Gastrocnemius medialis (tissue), 4 donors: Measurements from ENCODE around the gene SATB2. TPM values are rescaled to one million over a fixed set of nuclear protein-coding genes. Genes with fewer than 3 reads are reported as not detected.

Experiments used
- ATAC-seq, 2 donors: fragments of 150-250 bp; one replicate each; pipeline ENCODE4 v1.9.1; 2016
- DNase-seq, 2 donors: peaks; one replicate each; pipeline ENCODE4 v3.0.0-alpha.2; 2019
- H3K27ac ChIP-seq, 4 donors: fragments of 200-600 bp; sonication (generic); 1 replicate in 1 of 4; 2 replicates in 3 of 4; pipeline ENCODE4 v1.5.1; 2016 to 2018; ENCODE audit warnings: mild to moderate bottlenecking in 2 of 4, moderate library complexity in 1 of 4
- H3K27me3 ChIP-seq, 3 donors: fragments of 200-600 bp; sonication (generic) in 2 of 3; 1 replicate in 1 of 3; 2 replicates in 2 of 3; pipeline versions ENCODE4 v1.5.1 to v1.6.0; 2016 to 2019; ENCODE audit warnings: mild to moderate bottlenecking in 1 of 3, moderate library complexity in 1 of 3
- H3K36me3 ChIP-seq, 2 donors: fragments of 200-600 bp; sonication (generic) in 1 of 2; one replicate each; pipeline ENCODE4 v1.5.1; 2017 to 2018
- H3K4me1 ChIP-seq, 2 donors: fragments of 200-600 bp; sonication (generic) in 1 of 2; one replicate each; pipeline ENCODE4 v1.5.1; 2016 to 2017; ENCODE audit warnings: mild to moderate bottlenecking in 2 of 2
- H3K4me3 ChIP-seq, 4 donors: fragments of 200-600 bp; sonication (generic) in 3 of 4; 1 replicate in 1 of 4; 2 replicates in 3 of 4; pipeline ENCODE4 v1.5.1; 2016 to 2019; ENCODE audit warnings: mild to moderate bottlenecking in 2 of 4
- H3K9me3 ChIP-seq, 3 donors: fragments of 200-600 bp; sonication (generic) in 2 of 3; 1 replicate in 1 of 3; 2 replicates in 2 of 3; pipeline ENCODE4 v1.5.1; 2016 to 2019
- POLR2A ChIP-seq, 2 donors: fragments of 450-650 bp; IDR thresholded peaks; one replicate each; pipeline ENCODE4 v1.6.1; 2017; ENCODE audit warnings: antibody characterized with exemption in 2 of 2, mild to moderate bottlenecking in 2 of 2, moderate library complexity in 2 of 2
- in situ Hi-C, 4 donors: fragments of 200-750 bp; cut with MboI; loops; one replicate each; pipeline versions ENCODE4 v1.15.0 to v1.8.0; 2017; ENCODE audit warnings: low sequenced_read_pairs in 4 of 4
- intact Hi-C: fragments of 100-400 bp; cut with DNase I; formaldehyde crosslinking; loops from one replicate; pipeline ENCODE4 v1.15.1; 2023; ENCODE audit warnings: low total_unique reads
- total RNA-seq, 4 donors: library from RNA; depleted of rRNA; stranded (reverse); fragments of >200 nt; gene quantifications; one replicate each; pipeline versions ENCODE4 v1.1.0 to v1.2.3, GENCODE V29; 2016
- TF ChIP-seq, protein P1 (sequence below), 5 experiments: fragments of 450-650 bp in 3 of 5; fragments of 200-600 bp in 2 of 5; sonication (generic) in 2 of 5; IDR thresholded peaks in 4 of 5; conservative IDR thresholded peaks in 1 of 5; 1 replicate in 4 of 5; 2 replicates in 1 of 5; pipeline ENCODE4 v1.5.1; 2016 to 2019; ENCODE audit warnings: antibody characterized with exemption in 5 of 5, mild to moderate bottlenecking in 3 of 5, moderate library complexity in 3 of 5

The SATB2 gene
- total RNA-seq, 4 donors from 2014 or later = 2.0 to 6.4 (median 4.5) TPM

DNA sequence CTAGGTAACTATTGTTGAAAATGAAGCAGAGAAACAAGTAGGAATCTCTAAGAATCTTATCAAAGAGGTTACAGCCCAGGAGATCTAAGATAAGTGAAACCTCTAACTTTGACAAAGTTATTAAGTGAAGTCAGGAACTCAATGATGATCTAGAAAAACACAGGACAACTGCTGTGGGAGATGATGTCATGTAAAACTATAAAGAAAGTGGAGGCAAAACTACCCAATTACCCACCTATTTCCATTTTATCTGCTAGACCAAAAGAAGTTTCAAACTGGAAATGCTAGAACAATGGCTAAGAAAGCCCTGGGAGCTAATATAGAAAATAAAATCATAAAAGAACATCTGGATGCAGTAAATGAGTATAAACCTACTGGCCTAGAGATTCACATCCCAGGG, 50.3 kb downstream of the SATB2 start:
- no peaks in the 10 kb centered on the region for H3K4me1 ChIP-seq
- no peaks in the 10 kb centered on the region for H3K9me3 ChIP-seq
- in situ Hi-C loops = no loop called here
- no peak for DNase-seq
- ATAC-seq = no peak
- H3K27ac ChIP-seq = no peak overlapping the region
- TF ChIP-seq POLR2A (IDR thresholded peaks at IDR 0.05) = no peak
- TF ChIP-seq, protein P1, sequence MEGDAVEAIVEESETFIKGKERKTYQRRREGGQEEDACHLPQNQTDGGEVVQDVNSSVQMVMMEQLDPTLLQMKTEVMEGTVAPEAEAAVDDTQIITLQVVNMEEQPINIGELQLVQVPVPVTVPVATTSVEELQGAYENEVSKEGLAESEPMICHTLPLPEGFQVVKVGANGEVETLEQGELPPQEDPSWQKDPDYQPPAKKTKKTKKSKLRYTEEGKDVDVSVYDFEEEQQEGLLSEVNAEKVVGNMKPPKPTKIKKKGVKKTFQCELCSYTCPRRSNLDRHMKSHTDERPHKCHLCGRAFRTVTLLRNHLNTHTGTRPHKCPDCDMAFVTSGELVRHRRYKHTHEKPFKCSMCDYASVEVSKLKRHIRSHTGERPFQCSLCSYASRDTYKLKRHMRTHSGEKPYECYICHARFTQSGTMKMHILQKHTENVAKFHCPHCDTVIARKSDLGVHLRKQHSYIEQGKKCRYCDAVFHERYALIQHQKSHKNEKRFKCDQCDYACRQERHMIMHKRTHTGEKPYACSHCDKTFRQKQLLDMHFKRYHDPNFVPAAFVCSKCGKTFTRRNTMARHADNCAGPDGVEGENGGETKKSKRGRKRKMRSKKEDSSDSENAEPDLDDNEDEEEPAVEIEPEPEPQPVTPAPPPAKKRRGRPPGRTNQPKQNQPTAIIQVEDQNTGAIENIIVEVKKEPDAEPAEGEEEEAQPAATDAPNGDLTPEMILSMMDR (IDR thresholded peaks at IDR 0.05 in 4 of 5, conservative IDR thresholded peaks at IDR 0.05 in 1 of 5) = no peak
- intact Hi-C loops = no loop called here
- H3K36me3 ChIP-seq = no peaks in the 10 kb centered on the region
- H3K27me3 ChIP-seq = no peaks in the 10 kb centered on the region
- no peak overlapping the region for H3K4me3 ChIP-seq

DNA sequence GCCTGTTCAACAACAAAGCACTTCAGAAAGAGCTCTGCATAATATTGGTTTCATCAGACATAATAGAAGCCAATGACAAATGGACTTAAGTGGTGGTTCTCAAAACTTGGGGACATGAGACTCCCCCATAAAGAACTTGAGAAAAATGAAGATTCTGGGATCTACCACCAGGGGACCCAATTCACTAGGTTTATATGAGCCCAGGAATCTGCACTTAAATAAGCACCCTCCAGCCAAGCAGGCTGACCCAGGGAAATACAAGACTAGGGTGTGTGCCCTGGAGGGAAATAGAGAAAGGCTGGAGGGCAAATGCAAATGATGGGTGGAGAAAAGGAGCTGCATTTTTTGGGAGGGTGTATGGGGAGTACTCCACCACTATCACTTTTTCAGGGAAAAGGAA, 52.5 kb downstream of the SATB2 start:
- TF ChIP-seq, protein P1 (IDR thresholded peaks at IDR 0.05 in 4 of 5, conservative IDR thresholded peaks at IDR 0.05 in 1 of 5) = peak in 1 of 5 experiments; percentile 17
- no peak for TF ChIP-seq POLR2A (IDR thresholded peaks at IDR 0.05)
- H3K27ac ChIP-seq = no peak overlapping the region
- no peaks in the 10 kb centered on the region for H3K36me3 ChIP-seq
- ATAC-seq = no peak
- H3K9me3 ChIP-seq = no peaks in the 10 kb centered on the region
- H3K27me3 ChIP-seq = no peaks in the 10 kb centered on the region
- H3K4me1 ChIP-seq = no peaks in the 10 kb centered on the region
- intact Hi-C loops (no loop called here), in situ Hi-C loops (no loop called here)
- DNase-seq = no peak
- no peak overlapping the region for H3K4me3 ChIP-seq

DNA sequence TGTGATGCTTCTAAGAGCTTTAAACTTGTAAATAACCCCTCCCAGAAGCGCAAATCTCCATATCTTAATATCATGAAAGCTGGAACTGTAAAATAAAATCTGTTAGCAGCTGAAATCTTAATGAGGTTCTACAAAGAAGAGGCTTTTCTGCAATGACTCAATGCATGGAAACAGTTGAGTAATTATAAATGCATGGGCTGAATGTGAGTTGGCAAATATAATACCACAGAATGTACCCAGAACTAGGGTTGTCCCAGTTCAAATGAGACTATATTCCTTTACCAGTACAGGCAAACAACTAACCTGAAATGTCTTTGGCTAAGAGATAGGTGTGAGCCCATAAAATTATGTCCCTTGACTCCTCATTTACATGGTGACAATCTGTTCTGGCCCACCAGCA, 52.9 kb downstream of the SATB2 start:
- intact Hi-C loops = no loop called here
- TF ChIP-seq POLR2A (IDR thresholded peaks at IDR 0.05) = no peak
- TF ChIP-seq, protein P1 (IDR thresholded peaks at IDR 0.05 in 4 of 5, conservative IDR thresholded peaks at IDR 0.05 in 1 of 5) = no peak

DNA sequence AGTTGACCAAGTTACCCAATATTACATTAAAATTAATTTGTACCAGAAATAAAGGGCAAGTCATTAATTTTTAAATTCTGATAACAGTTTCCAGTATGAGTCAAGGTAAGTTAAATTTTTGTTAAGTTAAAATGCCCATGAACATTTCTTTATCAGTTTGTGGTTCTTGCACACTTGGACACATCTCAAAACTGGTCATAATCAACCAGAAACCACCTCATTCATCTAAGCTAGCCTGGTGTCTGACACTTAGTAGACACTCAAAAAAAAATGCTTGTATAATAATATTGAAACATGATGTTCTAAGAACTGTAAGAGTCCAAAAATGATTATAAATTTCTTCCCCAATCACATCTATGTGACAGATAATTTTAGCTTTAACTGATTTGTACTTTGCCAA, 62.4 kb downstream of the SATB2 start:
- TF ChIP-seq POLR2A (IDR thresholded peaks at IDR 0.05) = no peak
- TF ChIP-seq, protein P1 (IDR thresholded peaks at IDR 0.05 in 4 of 5, conservative IDR thresholded peaks at IDR 0.05 in 1 of 5) = no peak
- Histone ChIP-seq H3K27ac (no peak overlapping the region), H3K4me1 (no peaks in the 10 kb centered on the region), H3K36me3 (no peaks in the 10 kb centered on the region), H3K9me3 (no peaks in the 10 kb centered on the region), H3K4me3 (no peak overlapping the region), H3K27me3 (no peaks in the 10 kb centered on the region)
- DNase-seq (no peak), ATAC-seq (no peak)
- intact Hi-C loops (no loop called here), in situ Hi-C loops (no loop called here)

More for the DNA sequence above, 52.9 kb downstream of the SATB2 start:
- Histone ChIP-seq H3K4me3 (no peak overlapping the region), H3K4me1 (no peaks in the 10 kb centered on the region), H3K36me3 (no peaks in the 10 kb centered on the region), H3K27me3 (no peaks in the 10 kb centered on the region), H3K27ac (no peak overlapping the region), H3K9me3 (no peaks in the 10 kb centered on the region)
- in situ Hi-C loops = no loop called here
- no peak for ATAC-seq
- no peak for DNase-seq

DNA sequence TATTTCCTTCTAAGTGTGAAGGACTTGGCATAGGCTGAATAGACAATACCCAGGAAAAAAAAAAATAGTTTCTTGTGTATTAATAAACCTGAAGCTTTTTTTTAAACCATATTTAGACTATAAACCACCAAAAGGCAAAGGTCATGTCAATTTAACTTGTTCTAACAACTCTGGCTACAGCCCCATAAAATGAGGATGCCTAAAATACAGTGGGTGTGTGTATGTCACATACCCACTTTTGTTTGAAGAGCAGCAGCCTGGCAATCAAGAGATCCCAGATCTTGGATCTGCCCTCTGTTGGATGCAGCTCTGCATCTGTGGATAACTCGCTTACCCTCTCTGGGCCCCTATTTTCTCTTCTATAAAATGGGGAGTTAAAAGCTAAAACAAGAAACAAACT, 65.4 kb downstream of the SATB2 start:
- intact Hi-C loops = no loop called here
- no peaks in the 10 kb centered on the region for H3K36me3 ChIP-seq
- H3K27me3 ChIP-seq = no peaks in the 10 kb centered on the region
- ATAC-seq (no peak), DNase-seq (no peak)
- in situ Hi-C loops = no loop called here
- no peaks in the 10 kb centered on the region for H3K9me3 ChIP-seq
- no peak overlapping the region for H3K4me3 ChIP-seq
- H3K27ac ChIP-seq = no peak overlapping the region
- H3K4me1 ChIP-seq = no peaks in the 10 kb centered on the region
- no peak for TF ChIP-seq POLR2A (IDR thresholded peaks at IDR 0.05)
- TF ChIP-seq, protein P1 (IDR thresholded peaks at IDR 0.05 in 4 of 5, conservative IDR thresholded peaks at IDR 0.05 in 1 of 5) = no peak
